Measurements from ENCODE around the gene EBLN2.

Gene EBLN2

DNA sequence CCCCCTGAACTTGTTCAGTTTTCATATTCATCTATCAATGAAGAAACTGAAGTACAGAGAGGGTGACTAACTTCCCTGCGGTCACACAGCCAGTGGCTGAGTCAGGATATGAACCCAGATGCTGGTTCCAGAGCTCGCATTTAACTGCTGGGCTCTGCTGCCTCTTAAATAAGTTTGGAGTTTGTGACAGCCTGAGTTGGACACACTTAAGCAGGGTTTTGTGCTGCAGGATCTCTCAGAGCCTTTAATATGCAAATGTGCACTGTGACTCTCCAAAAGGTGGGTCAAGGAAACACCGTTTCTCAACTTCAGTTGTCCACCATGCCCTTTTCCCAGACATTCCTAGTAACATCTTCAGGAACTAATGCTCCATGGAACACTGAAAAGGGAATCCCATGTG lies 45.8 kb downstream of the EBLN2 start:
- no peak for DNase-seq (ENCODE audit: low read depth)

DNA sequence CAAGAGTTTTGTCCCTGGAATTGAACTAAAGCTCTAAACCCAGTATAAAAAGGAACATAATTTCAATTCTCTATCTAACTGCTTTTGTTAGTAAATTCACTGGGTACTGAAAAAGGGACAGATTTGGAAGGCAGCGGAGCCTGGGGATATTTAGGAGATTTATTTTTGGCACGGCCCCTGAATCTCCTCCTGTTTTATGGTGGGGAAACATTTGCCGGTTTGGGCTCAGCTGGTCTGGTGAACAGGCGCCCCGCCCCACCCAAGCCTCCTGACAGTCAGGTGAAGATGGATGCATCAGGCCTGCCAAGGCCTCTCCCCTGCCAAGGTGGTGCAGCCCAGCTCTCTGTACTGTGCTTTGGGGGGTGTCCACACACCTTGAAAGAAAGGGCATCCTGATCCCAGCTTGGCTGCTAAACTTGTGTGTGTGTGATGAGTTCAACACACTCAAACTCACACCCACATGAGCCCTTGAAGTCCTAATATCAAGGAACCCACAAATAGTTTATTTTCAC lies 46.3 kb downstream of the EBLN2 start:
- DNase-seq (ENCODE audit: low read depth) = no peak

GRCh38 chr3:73108750-73109149 lies 47.3 kb downstream of the EBLN2 start:
- no peak for DNase-seq (ENCODE audit: low read depth)

GRCh38 chr3:73110530-73110929 lies 49.1 kb downstream of the EBLN2 start:
- no peak for DNase-seq (ENCODE audit: low read depth)

Measured in HS-5 (cell line).